Adipocyte (in vitro differentiated cells): ENCODE results near the gene VWA5B1.

Experiments
- DNase-seq: peaks from one replicate; pipeline ENCODE4 v3.0.0-alpha.2; 2015; ENCODE audit warnings: low read depth
- H3K27me3 ChIP-seq: replicated peaks from 2 replicates; pipeline ENCODE4 v1.7.0; 2013; ENCODE audit warnings: mild to moderate bottlenecking, low read length, moderate library complexity; ENCODE audit not compliant: control insufficient read depth, insufficient read depth
- H3K36me3 ChIP-seq: 2 replicates; pipeline ENCODE4 v1.7.0; 2013; ENCODE audit warnings: low read length, mild to moderate bottlenecking, moderate library complexity; ENCODE audit not compliant: control insufficient read depth, insufficient read depth, severe bottlenecking
- H3K4me1 ChIP-seq: 2 replicates; pipeline ENCODE4 v1.7.0; 2013; ENCODE audit warnings: mild to moderate bottlenecking, low read length, moderate library complexity; ENCODE audit not compliant: control insufficient read depth, insufficient read depth
- H3K4me3 ChIP-seq: 2 replicates; pipeline ENCODE4 v1.7.0; 2013; ENCODE audit warnings: mild to moderate bottlenecking, low read length, moderate library complexity
- H3K9ac ChIP-seq: 2 replicates; pipeline ENCODE4 v1.7.0; 2013; ENCODE audit warnings: mild to moderate bottlenecking, low read length, moderate library complexity
- H3K9me3 ChIP-seq: 2 replicates; pipeline ENCODE4 v1.7.0; 2013; ENCODE audit warnings: mild to moderate bottlenecking, low read length, moderate library complexity; ENCODE audit not compliant: control insufficient read depth

Gene VWA5B1

DNA sequence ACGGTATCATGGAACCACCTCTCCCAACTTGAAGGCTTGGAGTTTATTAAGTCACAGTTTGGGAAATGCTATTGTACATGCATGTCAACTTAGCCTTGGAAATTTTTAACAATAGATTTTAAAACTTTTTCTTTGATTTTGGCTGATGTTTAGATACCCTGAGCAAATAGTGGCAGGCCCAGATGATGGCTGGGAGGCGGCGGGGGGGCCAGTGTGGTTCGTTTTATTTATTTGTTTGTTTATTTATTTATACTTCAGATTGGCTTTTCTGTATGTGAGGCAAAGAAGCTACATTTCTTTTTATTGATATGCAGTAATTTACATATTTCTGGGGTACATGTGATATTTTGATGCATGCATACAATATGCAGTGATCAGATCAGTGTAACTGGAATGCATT, 82.0 kb downstream of the VWA5B1 start:
- DNase-seq = no peak
- Histone ChIP-seq H3K9ac (no peak overlapping the region), H3K27me3 (peaks cover 51% of the 10 kb centered on the region), H3K36me3 (no peaks in the 10 kb centered on the region), H3K4me3 (no peak overlapping the region), H3K4me1 (peaks cover 10% of the 10 kb centered on the region), H3K9me3 (no peaks in the 10 kb centered on the region)

DNA sequence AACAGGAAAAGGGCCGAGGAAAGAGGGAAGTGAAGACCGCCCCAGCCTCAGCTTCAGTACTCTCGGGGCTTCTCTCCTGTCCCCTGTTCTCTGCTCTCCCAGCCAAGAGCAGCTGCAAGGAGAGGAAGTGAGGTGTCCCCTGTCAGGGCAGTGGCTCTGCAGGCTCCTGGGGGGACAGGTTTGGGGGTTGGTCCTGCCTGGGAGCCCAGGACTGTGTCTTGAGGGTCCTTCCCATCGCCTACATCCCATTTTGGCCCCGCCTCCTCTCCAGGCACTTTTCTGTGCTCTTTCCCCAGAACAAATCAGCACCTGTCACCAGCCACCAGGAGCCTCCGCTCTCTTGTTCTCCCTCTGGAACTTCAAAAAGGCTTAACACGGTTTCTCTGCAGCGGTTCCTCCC, 82.6 kb downstream of the VWA5B1 start:
- no peak for DNase-seq
- no peak overlapping the region for H3K9ac ChIP-seq
- no peaks in the 10 kb centered on the region for H3K36me3 ChIP-seq
- no peaks in the 10 kb centered on the region for H3K9me3 ChIP-seq
- no peak overlapping the region for H3K4me3 ChIP-seq
- H3K27me3 ChIP-seq = peaks cover 50% of the 10 kb centered on the region
- peaks cover 10% of the 10 kb centered on the region for H3K4me1 ChIP-seq

DNA sequence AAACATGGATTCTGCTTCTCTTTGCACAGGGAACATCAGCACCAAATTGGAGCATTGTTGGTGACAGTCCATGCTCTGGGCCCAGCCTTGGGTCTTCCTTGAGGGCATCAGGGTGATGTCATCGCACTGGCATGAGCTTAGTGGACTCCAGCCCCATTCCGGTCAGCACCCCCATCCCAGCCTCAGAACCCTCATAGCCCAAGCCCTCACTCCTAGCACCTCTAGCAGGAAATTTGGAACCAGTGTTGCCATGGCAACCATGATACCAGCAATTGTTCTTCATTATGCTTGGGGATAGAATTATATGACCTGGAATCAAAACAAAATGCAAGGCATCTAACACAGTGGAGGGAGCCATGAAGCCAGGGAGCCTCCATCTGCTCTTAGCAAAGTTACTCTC, 83.1 kb downstream of the VWA5B1 start:
- Histone ChIP-seq H3K4me3 (no peak overlapping the region), H3K27me3 (peaks cover 50% of the 10 kb centered on the region), H3K9me3 (no peaks in the 10 kb centered on the region), H3K4me1 (peaks cover 10% of the 10 kb centered on the region), H3K9ac (no peak overlapping the region), H3K36me3 (no peaks in the 10 kb centered on the region)
- DNase-seq = no peak

DNA sequence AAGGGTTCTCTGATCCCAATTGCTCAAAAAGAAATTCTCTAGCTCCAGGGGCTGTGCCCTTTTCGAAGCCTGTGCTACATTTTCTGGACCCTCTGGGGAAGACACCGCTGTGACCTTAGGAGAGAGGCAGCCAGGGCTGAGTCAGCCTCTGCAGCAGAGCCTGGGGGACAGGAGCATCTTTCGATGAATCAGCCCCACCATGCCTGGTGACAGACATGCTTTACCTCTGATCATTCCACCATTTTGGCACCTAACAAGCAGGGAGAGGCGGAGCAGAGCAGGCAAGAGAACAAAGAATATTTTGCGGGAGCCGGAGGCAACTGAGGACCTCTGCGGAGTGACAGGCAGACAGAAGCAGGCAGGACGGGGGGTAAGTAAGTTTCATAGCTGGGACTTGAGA, 84.9 kb downstream of the VWA5B1 start:
- DNase-seq = no peak
- no peak overlapping the region for H3K4me3 ChIP-seq
- H3K36me3 ChIP-seq = no peaks in the 10 kb centered on the region
- H3K27me3 ChIP-seq = peaks cover 41% of the 10 kb centered on the region
- no peak overlapping the region for H3K9ac ChIP-seq
- no peaks in the 10 kb centered on the region for H3K9me3 ChIP-seq
- H3K4me1 ChIP-seq = peaks cover 15% of the 10 kb centered on the region

DNA sequence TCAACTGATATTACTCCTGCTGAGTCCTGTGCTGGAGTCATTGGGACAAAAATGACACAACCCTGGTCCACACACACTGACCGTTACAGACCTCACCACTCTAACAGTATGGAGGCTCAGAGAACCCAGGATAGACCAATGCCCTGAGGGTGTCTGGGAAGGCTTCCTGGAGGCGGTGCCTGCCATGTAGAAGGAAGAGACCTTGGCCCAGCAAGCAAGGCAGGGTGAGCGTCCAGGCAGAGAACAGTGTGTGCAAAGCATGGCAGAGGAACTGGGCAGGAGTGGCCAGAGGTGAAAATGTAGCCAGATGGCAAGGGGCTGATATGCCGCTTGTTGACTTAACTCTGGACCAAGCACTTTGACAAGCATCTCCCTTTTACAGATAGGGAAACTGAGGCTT, 85.5 kb downstream of the VWA5B1 start:
- peaks cover 37% of the 10 kb centered on the region for H3K27me3 ChIP-seq
- peaks cover 21% of the 10 kb centered on the region for H3K4me1 ChIP-seq
- no peaks in the 10 kb centered on the region for H3K9me3 ChIP-seq
- no peak for DNase-seq
- H3K4me3 ChIP-seq = no peak overlapping the region
- H3K36me3 ChIP-seq = no peaks in the 10 kb centered on the region
- no peak overlapping the region for H3K9ac ChIP-seq

DNA sequence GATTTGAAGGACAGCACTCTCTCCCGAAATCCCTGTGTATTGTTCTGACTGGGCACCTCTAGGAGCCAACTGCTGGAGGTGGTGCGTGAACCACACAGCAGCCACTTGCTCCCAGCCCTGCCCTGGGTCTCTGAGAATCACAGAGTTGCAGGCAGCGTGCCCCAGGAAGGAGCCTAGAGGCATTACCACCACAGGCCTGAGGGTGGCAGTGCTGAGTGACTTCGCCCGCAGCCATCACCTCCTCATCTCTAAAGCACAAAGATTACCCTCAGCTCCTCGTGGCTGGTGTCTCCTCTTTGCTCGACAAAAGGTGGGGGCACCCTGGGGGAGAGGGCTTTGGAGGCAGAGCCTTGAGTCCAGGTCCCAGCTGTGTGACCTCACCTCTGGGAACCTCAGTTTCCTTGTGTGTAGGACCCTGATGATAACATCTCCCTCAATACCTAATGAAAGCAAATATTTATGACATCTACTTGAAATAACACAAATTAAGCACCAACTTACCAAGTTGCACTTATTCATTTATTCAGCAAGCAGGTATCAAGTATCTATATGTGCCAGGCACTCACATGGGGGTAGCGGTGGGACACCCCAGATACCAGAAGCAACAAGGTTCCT, 86.3 kb downstream of the VWA5B1 start:
- H3K4me1 ChIP-seq = peaks cover 22% of the 10 kb centered on the region
- no peaks in the 10 kb centered on the region for H3K36me3 ChIP-seq
- H3K27me3 ChIP-seq = peaks cover 32% of the 10 kb centered on the region
- no peaks in the 10 kb centered on the region for H3K9me3 ChIP-seq
- no peak overlapping the region for H3K9ac ChIP-seq
- DNase-seq = peak; percentile 68
- H3K4me3 ChIP-seq = no peak overlapping the region

DNA sequence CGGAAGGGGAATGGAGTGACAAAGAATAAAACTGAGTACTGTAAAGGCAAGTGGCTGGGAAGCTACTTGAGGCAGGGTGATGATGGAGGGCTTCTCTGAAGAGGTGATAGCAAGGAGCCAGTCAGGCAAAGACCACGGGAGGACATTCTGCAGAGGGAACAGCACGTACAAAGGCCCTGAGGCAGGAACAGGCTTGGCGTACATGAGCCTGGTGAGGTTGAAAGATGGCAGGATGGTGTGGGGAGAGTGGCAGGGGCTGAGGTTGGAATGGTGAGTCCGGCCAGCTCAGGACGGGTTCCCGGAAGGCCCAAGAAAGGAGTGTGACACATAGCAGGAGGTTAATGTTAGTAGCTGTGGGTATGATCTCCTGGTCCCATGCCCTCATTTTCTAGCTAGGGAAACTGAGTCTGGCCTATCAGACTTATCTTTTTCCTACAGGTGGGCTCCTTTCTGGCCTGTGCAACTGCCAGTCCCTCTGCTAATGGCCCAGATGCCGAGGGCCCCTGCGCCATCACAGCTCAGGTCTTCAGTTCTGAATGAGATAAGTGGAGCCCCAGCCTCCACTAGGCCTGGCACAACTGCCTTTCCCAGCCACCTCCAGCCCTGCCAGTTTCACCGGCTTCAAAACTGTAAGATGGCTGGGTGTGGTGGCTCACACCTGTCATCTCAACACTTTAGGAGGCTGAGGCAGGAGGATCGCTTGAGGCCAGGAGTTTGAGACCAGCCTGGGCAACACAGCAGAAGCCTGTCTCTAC, 87.0 kb downstream of the VWA5B1 start:
- no peaks in the 10 kb centered on the region for H3K36me3 ChIP-seq
- H3K4me3 ChIP-seq = no peak overlapping the region
- peaks cover 22% of the 10 kb centered on the region for H3K4me1 ChIP-seq
- DNase-seq = no peak
- H3K27me3 ChIP-seq = peaks cover 31% of the 10 kb centered on the region
- H3K9me3 ChIP-seq = no peaks in the 10 kb centered on the region
- no peak overlapping the region for H3K9ac ChIP-seq

DNA sequence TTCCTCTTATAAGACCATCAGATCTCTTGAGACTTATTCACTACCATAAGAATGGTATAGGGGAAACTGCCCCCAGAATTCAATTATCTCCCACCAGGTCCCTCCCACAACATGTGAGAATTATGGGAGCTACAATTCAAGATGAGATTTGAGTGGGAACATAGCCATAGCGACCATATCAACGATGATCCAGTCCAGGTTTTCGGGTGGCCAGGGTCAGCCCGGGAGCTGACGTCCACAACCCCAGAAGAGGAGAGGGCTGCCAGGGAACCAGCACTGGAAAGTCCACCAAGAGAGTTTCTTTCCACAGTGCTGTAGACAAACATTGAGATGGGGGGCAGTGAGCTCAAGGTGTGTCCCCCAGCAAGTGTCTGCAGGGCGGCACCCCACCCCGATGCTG, 88.4 kb downstream of the VWA5B1 start:
- H3K4me3 ChIP-seq = no peak overlapping the region
- no peak for DNase-seq
- H3K9ac ChIP-seq = no peak overlapping the region
- no peaks in the 10 kb centered on the region for H3K36me3 ChIP-seq
- peaks cover 22% of the 10 kb centered on the region for H3K4me1 ChIP-seq
- peaks cover 40% of the 10 kb centered on the region for H3K27me3 ChIP-seq
- no peaks in the 10 kb centered on the region for H3K9me3 ChIP-seq

DNA sequence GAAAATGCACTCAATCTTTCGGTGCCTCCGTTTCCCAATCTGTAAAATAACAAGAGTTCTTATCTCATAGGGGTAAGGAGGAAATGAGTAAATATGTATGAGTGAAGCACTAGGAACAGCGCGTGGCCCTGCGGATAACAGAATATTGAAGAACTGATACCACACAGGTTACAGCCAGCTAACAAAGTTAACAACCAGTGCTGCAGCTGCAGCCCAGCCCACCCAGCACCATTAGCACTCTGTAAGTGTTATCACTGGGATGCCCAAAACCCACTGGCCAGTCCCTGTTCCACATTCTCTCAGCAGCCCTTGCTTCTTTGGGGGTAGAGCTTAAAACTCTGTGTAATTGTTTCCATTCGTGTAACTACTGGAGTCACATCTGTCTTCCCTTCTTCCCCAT, 89.5 kb downstream of the VWA5B1 start:
- Histone ChIP-seq H3K9ac (no peak overlapping the region), H3K27me3 (peaks cover 51% of the 10 kb centered on the region), H3K4me3 (no peak overlapping the region), H3K4me1 (peaks cover 21% of the 10 kb centered on the region), H3K9me3 (no peaks in the 10 kb centered on the region), H3K36me3 (no peaks in the 10 kb centered on the region)
- DNase-seq = no peak

DNA sequence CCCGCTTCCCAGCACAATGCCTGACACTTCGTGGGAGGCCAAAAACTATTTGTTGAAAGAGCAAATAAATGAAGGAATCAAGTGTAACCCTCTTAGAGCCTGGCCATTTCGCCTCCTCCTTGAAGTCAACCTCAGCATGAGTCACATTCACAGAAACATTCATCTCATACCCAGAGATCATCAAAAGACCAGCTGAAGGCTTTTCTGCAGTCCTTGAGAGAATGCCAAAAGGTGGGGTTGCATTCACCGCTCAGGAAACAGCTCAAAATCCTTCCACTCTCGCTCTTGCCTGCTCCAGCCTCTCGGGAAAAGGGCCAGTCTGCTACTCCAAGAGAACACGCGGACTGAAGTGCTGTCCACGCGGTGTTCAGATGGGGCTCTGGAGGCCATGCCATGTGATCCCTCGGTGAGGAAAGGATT, 90.0 kb downstream of the VWA5B1 start:
- H3K27me3 ChIP-seq = peaks cover 55% of the 10 kb centered on the region
- H3K9ac ChIP-seq = no peak overlapping the region
- H3K9me3 ChIP-seq = no peaks in the 10 kb centered on the region
- no peaks in the 10 kb centered on the region for H3K36me3 ChIP-seq
- peaks cover 16% of the 10 kb centered on the region for H3K4me1 ChIP-seq
- H3K4me3 ChIP-seq = no peak overlapping the region
- peak; percentile 68 for DNase-seq

DNA sequence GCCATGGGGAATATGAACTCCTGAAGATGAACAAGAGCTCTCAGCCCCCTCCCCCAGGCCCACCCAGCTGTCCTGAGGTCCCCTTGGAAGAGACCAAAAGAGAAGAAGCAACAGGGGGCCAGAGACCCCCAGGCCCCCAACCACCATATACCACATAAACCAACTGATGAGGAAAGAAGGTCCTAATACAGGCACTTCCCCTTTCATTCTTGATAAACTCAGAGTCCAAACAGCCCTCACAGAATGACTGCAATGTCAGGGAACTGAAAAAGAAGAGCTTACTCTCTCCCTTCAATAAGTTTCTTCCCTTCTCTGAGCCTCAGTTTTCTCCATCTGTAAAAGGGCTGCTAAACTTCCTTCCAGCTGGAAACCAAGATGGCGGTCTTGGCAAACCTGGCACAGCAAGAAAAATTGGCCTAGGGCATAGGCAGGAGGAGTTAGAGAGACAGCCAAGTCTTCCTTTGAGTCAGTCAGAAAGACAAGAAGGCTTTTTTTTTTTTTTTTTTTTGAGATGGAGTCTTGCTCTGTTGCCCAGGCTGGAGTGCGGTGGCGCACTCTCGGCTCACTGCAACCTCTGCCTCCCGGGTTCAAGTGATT, 90.5 kb downstream of the VWA5B1 start:
- peaks cover 12% of the 10 kb centered on the region for H3K4me1 ChIP-seq
- no peak for DNase-seq
- no peaks in the 10 kb centered on the region for H3K36me3 ChIP-seq
- peaks cover 60% of the 10 kb centered on the region for H3K27me3 ChIP-seq
- H3K9me3 ChIP-seq = no peaks in the 10 kb centered on the region
- H3K9ac ChIP-seq = no peak overlapping the region
- no peak overlapping the region for H3K4me3 ChIP-seq
